HPDE6-E6E7 (cell line): ENCODE measurements around the gene VMP1.
"Not testable (repeated sequence)": the region's sequence is repeated elsewhere in the genome, so short reads cannot be mapped to it uniquely, and the experiment has no call there.

Source experiments
- DNase-seq: peaks from one replicate; pipeline ENCODE4 v3.0.0; 2011; ENCODE audit warnings: missing footprints; ENCODE audit errors: extremely low spot score

The VMP1 gene

DNA sequence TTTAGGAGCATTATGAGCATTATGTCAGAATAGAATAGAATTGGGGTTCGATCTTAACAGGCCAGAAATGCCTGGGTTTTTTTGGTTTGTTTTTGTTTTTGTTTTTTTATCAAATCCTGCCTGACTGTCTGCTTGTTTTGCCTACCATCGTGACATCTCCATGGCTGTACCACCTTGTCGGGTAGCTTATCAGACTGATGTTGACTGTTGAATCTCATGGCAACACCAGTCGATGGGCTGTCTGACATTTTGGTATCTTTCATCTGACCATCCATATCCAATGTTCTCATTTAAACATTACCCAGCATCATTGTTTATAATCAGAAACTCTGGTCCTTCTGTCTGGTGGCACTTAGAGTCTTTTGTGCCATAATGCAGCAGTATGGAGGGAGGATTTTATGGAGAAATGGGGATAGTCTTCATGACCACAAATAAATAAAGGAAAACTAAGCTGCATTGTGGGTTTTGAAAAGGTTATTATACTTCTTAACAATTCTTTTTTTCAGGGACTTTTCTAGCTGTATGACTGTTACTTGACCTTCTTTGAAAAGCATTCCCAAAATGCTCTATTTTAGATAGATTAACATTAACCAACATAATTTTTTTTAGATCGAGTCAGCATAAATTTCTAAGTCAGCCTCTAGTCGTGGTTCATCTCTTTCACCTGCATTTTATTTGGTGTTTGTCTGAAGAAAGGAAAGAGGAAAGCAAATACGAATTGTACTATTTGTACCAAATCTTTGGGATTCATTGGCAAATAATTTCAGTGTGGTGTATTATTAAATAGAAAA is 133.8 kb downstream of the VMP1 start:
- not testable (repeated sequence) for DNase-seq

- DNase-seq, result not testable (repeated sequence)
These were observed 134.4 kb downstream of the VMP1 start for GRCh38 chr17:59841882-59842263.

- DNase-seq, result no peak
These were observed 135.6 kb downstream of the VMP1 start for GRCh38 chr17:59842901-59843652.

DNA sequence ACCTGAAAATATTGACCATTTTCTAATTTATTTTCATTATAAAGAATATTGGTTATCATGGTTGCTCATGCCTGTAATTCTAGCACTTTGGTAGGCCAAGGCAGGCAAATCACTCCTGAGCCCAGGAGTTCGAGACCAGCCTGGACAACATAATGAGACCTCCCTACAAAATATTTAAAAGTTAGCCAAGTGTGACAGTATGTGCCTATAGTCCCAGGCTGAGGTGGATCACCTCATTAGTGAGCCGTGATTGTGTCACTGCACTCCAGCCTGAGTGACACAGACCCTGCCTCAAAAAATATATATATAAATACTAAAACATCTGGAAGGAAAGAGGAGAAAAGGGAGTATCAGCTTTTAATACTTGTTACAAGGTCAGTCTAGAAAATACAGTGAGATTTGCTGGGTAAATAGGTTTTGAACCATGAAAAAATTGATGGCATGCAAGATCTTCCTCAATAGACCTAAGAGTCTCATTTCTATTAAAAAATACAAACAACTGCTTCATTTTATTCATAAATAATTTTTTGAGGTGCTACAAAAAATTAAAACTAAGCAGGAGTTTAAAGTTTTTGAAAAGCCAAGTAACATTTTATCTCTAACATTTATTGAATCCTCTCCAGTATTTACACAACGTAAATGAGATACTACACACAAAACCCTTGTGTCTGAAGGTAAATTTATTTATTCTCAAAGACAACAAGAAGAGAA is 137.6 kb downstream of the VMP1 start:
- DNase-seq, result no peak

GRCh38 chr17:59845595-59846393 is 138.3 kb downstream of the VMP1 start:
- peak; percentile 54 for DNase-seq

- peak; percentile 64 for DNase-seq
These were observed 139.1 kb downstream of the VMP1 start for GRCh38 chr17:59846394-59847165.

DNA sequence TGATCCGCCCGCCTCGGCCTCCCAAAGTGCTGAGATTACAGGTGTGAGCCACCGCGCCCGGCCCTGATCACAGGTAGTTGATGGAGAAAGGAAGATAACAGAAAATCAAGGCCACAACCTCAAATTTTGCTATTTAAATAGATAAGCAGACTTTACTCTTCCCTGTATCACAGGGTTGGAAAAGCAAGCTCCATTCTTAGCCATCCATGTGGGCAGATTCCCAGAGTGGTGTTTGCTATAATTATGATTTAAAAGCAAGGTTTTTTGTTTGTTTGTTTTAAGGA is 140.9 kb downstream of the VMP1 start:
- DNase-seq, result no peak

- DNase-seq, result no peak
These were observed 141.3 kb downstream of the VMP1 start for GRCh38 chr17:59848778-59849177.

- not testable (repeated sequence) for DNase-seq
These were observed 142.9 kb downstream of the VMP1 start for GRCh38 chr17:59850311-59850710.

GRCh38 chr17:59851439-59852375 is 144.3 kb downstream of the VMP1 start:
- no peak for DNase-seq

DNA sequence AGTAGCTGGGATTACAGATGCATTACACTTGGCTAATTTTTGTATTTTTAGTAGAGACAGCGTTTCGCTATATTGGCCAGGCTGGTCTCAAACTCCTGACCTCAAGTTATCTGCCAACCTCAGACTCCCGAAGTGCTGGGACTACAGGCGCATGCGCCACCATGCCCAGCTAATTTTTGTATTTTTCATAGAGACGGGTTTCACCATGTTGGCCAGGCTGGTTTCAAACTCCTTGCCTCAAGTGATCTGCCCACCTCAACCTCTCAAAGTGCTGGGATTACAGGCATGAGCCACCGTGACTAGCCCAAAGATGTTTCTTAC is 145.4 kb downstream of the VMP1 start:
- not testable (repeated sequence) for DNase-seq

DNA sequence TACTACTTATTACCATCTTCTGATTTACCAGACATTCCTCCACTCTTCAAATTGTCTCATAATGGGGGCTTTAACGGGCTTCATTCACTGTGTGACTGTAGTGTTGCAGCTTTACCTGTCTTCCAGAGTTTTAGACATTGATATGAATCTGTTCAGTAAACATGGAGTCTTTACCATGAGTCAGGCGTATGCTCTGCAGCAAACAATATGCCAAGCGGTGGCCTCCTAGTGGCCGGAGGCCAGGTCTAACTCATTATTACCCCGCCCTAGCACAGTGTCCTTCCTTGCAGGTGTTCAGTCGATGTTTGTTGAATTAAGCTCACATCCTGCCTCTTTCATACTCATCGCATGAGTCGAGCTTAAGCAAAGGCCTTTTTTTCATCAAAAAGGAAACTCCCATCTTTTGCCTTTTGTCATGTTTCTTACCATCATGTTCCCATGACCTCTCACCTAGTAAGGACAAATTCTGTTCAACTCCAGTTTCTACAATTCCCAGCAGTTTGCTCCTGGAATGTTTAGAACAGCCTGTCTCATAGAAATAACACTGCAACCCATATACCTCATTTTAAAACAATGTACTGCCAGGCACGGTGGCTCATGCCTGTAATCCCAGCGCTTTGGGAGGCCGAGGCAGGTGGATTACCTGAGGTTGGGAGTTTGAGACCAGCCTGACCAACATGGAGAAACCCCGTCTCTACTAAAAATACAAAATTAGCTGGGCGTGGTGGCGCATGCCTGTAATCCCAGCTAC is 145.9 kb downstream of the VMP1 start:
- DNase-seq, result peak; percentile 80

GRCh38 chr17:59853919-59854729 is 146.7 kb downstream of the VMP1 start:
- not testable (repeated sequence) for DNase-seq

GRCh38 chr17:59856859-59857794 is 149.7 kb downstream of the VMP1 start:
- no peak for DNase-seq

- DNase-seq, result no peak
These were observed 150.8 kb downstream of the VMP1 start for GRCh38 chr17:59858167-59858816.

DNA sequence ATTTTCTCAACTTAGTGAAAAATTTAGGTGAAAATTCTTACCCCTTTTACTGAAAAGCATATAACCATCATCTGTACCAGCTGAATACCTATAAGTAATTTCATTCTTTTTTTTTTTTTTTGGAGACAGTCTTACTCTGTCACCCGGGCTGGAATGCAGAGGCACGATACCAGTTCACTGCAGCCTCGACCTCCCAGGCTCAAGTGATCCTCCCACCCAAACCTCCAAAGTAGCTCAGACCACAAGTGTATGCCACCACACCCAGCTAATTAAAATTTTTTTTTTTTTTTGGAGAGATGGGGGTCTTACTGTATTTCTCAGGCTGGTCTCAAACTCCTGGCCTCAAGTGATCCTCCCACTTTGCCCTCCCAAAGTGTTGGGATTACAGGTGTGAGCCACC is 151.5 kb downstream of the VMP1 start:
- no peak for DNase-seq
